Mucosa of gallbladder (tissue), 1 donor: Measurements from ENCODE around the gene CAPZB. TPM values are rescaled to one million over a fixed set of nuclear protein-coding genes. Genes with fewer than 3 reads are reported as not detected.
A peak's percentile ranks its signal among the peaks of the same experiment; 100 is the strongest.
"Not testable (repeated sequence)": the region's sequence is repeated elsewhere in the genome, so short reads cannot be mapped to it uniquely, and the experiment has no call there.

Source experiments
- DNase-seq: peaks from one replicate; pipeline ENCODE4 v3.0.0-alpha.2; 2020; ENCODE audit warnings: low spot score
- total RNA-seq: library from RNA; stranded (reverse); gene quantifications from one replicate; pipeline ENCODE4 v1.2.1, GENCODE V29; 2021
- donor health status: DM: no; HTN: no; CAD: no.

The CAPZB gene
- 255 TPM for total RNA-seq

DNA sequence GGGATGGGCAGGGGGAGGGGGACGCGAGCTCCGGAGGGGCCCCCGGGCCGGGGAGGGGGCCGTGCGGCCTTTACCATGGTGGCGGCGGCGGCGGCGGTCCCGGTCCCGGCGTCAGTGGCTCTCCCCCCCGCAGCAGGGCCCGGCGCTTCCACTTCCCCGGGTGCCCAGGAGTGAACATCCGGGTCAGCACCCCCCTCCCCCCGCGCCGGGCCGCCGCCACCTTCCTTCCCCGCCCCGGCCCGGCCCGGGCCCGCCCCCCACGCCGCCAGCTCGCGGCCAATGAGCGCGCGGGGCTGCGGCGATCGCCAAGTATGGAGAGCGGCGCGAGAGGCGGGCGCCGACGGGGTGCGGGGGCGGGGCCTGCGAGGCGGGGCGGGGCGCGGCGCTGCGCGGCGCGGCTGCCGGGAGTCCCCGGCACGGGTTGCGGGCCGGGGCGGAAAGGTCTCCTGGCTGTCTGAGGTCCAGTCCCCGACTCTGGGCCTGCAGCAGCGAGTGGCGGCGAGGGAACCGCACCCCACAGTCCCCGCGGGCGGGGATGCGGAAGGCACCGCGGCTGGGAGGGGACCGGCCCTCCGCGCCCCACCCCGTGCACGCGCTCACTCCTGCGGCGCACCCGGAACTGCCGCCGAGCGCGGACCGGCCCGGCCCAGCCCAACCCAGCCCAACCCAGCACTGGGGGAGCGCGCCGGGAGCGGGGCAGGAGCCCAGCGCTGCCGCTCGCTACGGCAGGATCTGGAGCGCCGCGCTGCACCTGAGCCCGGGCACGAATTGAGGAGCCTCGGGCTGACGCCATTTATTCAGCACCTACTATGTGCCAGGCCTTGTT is at the start of gene CAPZB:
Gene CAPZB, minus strand, starts transcription at position 178 of the 826 bp plus-strand sequence. Its CDS starts 101 bp downstream, at position 77.
- peak; percentile 94 for DNase-seq

- no peak for DNase-seq
These were observed 48.9 kb upstream of the CAPZB start for GRCh38 chr1:19534281-19534680.

- DNase-seq, result no peak
These were observed 48.3 kb upstream of the CAPZB start for GRCh38 chr1:19533626-19534025.

DNA sequence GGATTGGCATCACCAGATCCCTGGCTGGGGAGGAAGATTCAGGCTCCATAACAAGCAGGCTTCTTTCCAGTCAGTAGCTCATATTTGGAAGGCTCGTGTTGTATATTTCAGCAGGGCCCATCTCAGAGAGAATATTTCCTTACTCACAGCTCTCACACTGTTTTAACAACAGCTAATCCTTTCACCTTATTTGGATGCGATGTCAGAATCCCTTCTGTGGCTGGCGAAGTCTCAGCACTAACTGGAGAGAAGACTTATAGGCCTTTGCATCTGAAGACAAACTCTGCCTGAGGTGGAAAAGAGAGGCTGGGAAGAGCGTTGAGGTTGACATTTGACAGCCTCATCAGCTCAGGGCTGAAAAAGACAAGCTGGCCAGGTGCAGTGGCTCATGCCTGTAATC is 47.2 kb upstream of the CAPZB start:
- DNase-seq, result no peak

DNA sequence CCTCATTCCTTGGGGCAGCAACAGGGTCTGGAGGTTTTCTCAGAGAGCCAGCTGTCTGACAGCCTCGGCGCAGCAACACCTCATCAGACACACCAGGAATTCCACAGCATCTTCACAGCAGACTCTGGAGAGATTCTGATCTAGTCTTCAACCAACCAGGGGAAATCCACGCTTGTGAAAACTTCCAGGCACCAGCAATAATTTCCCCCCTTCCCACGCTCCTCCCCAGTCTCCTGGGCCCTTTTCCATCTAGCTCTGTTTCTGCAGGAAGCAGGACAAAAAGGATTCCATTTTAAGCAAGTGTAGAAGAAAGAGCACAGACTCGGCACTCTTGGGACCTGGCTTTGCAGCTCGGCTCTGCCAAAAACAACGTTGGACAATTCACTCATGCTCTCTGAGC is 44.3 kb upstream of the CAPZB start:
- DNase-seq, result no peak

DNA sequence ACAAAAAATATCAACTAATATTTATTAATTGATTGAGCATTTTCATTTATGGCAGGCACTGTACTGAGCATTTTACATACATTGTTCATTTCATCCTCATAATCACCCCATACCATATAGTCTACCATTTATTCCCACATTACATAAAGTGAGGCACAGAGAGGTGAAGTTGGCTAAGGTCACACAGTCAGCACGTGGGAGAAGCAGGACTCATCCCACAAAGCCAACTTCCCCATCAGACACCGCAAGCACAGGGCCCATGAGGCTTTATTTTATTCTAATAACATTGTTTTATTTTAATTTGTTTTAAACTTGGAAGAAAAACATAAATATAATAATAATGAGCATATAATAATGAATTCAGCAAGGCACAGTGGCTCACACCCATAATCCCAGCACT is 43.1 kb upstream of the CAPZB start:
- no peak for DNase-seq

DNA sequence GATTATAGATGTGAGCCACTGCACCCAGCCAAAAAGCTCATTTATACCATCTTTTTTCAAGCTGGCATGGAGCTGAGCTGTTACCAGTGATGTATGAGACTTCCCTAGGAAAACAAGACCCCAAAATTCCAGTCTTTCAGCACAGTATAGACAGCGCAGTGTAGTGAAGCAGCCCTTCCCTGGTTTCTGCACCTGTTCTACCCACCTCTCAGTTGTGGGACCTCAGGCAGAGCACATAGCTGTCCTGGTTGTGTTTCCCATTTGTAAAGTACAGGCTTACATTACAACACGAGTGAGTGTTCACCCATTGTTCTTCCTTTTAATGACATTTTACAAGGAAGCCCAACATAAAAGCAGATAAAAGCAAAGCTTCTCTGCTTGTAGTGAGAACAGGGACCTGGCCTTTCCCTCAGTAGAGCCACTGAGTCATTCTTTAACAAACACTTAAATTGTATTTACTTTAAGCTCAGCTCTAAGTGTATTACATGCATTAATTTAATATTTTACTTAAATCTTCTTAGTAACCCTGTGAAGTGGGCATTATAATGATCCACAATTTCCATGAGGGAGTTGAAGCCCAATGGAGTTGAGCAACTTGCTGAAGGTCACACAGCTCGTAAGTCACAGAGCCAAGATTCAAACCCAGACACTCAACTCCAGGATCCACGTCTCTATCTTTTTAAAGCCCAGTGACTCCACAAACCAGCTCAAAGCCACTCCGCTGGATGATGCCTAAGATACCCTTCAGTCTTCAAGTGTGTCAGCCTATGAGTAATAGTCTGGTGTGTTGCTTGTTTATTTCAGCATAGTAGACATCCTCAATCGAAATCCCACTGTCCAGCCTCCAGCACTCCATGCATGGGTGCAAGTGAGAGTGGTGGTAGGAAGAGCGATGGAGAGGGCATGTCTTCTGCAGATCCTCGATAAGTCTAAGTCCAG is 40.5 kb upstream of the CAPZB start:
- no peak for DNase-seq

GRCh38 chr1:19524791-19525190 is 39.5 kb upstream of the CAPZB start:
- no peak for DNase-seq

- not testable (repeated sequence) for DNase-seq
These were observed 37.2 kb upstream of the CAPZB start for GRCh38 chr1:19522570-19522969.

- no peak for DNase-seq
These were observed 36.1 kb upstream of the CAPZB start for GRCh38 chr1:19521411-19521810.

DNA sequence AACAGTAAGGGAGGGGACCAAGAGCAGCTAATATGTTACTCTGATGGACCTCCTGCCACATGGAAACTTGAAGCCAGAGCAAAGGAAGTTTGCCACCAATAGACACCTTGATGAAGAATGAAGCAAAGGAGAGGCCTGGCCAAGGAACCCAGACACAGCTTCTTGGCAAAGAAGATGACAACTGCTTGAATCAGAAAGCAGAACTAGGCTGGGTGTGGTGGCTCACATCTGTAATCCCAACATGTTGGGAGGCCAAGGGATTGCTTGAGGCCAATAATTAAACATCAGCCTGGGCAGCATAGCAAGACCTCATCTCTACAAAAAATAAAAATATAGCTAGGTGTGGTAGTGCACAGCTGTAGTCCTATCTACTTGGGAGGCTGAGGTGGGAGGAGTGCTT is 31.7 kb upstream of the CAPZB start:
- no peak for DNase-seq

DNA sequence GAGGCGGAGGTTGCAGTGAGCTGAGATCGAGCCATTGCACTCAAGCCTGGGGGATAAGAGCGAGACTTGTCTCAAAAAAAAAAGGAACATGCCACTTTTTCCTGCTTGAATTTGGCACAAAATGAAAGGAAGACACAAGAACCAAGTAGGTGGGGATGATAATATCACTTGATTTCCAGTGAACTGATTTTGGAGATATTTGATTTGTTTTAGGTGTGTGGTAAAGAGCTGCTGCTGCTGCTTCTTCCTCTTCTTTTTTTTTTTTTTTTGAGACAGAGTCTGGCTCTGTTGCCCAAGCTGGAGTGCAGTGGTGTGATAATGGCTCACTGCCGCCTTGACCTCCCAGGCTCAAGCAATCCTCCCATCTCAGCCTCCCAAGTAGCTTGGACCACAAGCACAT is 29.9 kb upstream of the CAPZB start:
- DNase-seq, result no peak

DNA sequence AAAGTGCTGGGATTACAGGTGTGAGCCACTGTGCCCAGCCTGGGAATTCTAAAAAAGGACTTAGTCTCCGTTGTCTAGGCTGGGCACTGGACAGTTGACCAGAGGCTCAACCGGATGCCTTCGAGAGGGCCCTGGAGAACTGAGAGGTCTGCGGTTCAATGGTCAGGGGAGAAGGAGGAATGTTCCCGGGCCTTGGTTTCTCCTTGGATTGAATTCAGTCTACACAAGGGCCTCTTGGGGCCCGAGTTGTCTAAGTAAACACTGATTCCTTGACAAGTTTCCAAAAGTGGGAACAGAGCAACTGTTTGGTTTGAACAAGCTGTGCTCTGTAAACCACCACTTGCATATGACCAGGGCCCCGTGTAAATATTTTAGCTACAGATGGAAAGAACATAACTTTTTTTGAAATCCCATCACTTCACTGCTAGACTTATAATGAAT is 29.1 kb upstream of the CAPZB start:
- peak; percentile 28 for DNase-seq

DNA sequence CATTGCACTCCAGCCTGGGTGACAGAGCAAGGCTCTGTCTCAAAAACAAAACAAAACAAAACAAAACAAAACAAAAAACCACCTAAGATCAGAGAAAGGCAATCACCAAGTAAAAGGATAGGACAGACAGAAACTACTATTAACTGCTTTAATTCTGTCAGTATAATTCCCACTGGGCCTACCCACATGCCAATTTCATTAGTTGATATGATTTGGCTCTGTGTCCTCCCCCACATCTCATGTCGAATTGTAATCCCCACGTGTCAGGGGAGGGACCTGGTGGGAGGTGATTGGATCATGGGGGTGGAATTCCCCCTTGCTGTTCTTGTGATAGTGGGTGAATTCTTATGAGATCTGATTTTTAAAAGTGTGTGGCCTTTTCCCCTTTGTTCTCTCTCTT is 27.2 kb upstream of the CAPZB start:
- no peak for DNase-seq

GRCh38 chr1:19511116-19511515 is 25.8 kb upstream of the CAPZB start:
- DNase-seq, result no peak

GRCh38 chr1:19509647-19510046 is 24.3 kb upstream of the CAPZB start:
- DNase-seq, result not testable (repeated sequence)

GRCh38 chr1:19507516-19507915 is 22.2 kb upstream of the CAPZB start:
- no peak for DNase-seq

- peak; percentile 25 for DNase-seq
These were observed 20.5 kb upstream of the CAPZB start for GRCh38 chr1:19505693-19506457.

DNA sequence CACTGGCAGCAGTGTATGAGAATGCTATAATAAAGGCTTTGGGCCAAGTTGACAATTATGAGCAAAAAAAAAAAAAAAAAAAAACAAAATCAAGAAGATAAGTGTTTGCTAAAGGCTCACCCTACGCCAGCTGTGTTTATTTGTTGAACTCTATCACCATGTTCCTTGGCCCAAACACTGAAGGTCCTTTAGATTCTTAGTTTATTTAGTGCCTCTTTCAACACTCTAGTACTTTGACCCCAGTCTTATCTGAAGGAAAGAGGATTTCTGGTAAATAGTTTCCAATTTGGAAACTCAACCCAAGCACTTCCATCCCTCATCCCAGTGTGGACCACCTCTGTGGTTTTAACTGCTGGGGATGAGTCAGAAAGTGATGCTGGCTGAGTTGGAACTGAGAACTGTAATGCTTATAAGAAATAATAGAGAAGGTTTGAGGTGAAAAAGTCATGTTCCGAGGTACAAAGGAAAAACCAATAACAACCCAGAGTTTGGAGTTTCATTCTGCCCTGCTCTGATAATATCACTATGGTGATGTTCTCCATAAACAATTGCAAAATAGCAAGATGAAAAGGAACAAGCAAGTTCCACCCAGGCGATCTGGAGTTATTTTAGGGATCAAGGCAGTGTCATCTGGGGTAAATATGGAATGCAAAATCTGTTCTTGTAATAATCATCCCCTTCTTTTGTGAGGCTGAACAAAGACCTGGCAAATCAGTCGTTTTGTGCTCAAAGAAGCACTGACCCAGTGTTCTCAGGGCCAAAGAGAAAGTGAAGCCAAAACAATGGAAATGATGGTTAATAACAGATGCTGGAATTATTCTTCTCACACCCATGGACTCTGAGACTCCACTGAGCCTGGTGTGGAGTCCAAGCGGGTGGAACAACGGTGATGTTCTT is 19.7 kb upstream of the CAPZB start:
- DNase-seq, result peak; percentile 37

- not testable (repeated sequence) for DNase-seq
These were observed 16.9 kb upstream of the CAPZB start for GRCh38 chr1:19502284-19502683.

- DNase-seq, result not testable (repeated sequence)
These were observed 14.5 kb upstream of the CAPZB start for GRCh38 chr1:19499887-19500286.
